HTR-8/SVneo (cell line): ENCODE data around the gene TRIP12.
"Not testable (repeated sequence)": the region's sequence is repeated elsewhere in the genome, so short reads cannot be mapped to it uniquely, and the experiment has no call there.

Source experiments
- DNase-seq: peaks from one replicate; pipeline ENCODE4 v3.0.0; 2011; ENCODE audit warnings: low spot score, mixed read lengths; ENCODE audit not compliant: insufficient read length
- FAIRE-seq: peaks from 2 replicates; lab custom pipeline; 2011; peaks lifted over from hg19 to GRCh38; lab: Jason Lieb, UNC

Gene TRIP12

DNA sequence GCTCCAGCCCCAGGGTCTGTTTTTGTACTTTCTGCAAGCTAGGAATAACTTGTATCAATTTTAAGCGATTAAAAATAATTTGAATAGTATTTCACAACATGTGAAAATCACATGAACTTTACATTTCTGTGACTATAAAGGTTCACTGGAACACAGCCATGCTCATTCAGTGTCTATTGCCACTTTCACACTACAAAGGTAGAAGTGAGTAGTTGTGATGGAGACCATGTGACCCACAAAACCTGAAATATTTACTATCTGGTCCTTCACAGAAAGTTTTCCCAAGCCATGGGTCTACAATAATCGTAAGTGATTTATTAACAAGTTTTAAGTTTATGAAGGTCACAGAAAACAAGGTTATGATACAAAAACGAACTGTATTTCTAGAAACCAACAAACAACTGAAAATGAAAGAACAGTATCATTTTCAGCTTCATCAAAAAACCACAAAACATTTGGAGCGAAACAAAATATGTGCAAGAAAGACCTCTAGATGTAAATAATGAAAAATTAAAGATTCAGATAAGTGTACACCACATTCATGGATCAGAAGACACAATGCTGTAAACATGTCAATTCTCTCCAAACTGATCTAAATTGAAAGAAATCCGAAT lies 138.6 kb downstream of the TRIP12 start:
- FAIRE-seq (no peak), DNase-seq (no peak)

DNA sequence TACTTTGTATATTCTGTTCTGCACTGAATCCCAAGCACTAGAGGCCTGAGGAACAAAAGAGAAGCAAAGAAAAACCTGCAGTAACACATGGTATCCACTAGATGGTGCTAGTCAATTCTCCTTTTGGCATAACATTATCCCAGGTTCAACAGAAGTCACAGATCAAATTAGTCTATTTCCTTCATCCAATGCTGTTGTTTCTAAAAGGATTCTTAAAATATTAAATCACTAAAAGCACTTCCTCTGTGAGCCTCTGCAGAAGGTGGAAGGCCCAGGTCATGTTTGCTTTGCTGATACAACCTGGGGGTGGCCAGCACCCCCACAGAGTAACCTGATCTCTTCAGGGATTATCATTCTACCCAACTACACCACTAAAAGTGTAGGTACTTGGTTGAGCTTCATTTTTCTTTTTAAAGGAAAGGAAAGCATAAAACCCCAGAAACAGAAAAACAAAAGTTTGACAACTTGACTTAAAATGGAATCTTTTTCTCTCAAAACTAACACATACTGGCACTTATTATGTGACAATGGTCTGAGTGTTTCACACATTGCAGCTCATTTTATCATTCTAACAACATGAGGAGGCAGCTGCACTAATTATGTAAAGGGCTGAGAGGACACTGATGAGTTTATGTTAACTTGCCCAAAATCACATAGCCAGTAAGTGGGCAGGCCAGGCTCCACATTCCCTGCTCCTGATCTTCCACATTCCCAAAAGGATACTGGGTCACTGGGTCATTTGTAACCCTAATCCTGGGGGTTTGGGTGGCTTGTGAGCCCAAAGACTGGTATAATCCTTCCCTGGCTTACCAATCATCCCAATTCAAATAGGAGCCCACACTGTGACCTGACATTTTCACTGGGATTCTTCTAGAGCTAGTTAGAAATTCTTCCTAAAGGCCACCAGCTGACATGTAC lies 140.7 kb downstream of the TRIP12 start:
- peak; percentile 58 for DNase-seq
- peak; percentile 70 for FAIRE-seq

DNA sequence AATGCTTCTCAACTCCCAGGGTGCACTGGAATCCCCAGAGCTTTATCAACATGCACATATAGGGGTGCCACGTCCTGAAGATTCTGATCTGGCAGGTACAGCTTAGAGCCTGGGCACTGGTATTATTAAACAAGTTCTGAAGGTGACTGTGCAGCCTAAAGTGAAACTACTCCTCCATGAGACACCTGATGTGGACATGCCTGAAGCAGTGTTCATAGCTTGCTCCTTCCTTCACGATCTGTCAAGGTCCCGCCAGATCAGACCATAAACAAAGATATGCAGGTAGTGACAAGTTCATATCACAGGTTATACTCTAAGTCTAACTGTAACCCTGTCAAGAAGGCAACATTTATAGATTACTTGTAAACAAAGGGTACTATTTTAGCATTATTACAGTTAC lies 142.2 kb downstream of the TRIP12 start:
- FAIRE-seq (no peak), DNase-seq (no peak)

DNA sequence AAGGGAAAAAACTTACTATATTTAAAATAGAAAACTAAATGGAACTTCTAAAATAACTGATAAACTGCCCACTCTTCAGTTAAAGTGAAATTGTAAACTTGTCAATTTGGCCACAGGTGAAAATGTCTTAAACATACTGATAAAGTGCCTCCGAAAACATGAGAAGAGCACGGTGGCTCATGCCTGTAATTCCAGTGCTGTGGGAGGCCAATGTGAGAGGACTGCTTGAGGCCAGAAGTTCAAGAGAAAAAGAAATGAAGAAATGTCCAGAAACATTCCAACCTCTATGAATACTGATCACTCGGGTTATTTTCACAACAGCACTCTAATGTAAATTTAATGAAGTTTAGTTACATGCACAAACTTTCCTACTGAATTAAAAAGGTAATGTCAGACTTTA lies 144.1 kb downstream of the TRIP12 start:
- no peak for FAIRE-seq
- no peak for DNase-seq

DNA sequence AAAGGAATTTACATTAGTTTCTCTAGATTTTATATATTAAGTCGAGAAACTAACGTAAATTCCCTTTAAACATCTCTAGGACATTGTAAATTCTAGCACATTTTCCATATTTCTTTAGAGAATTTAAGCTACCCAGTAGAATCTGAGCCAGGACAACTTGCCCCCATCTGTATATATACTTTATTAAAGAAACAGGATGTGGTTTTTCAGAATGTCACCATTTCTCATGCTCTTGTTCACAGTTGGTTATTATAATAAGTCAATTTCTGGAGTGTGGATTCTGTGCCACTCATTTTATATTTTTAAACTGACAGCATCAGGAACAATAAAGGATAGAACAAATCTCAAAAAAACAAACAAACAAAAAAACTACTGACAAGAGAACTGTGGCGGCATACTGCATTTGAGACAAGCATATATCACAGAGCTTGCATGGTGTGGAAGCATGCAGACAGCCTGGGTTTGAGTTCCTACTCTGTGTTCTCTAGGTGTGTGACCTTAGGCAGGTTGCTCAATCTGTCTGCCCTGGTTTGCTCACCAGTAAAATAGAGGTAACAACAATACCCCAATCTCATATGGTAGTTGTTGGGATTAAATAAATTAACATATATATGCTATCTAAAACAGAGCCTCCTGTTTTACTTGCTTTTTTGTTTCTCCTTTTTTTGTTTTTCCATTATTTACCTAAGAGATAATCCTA lies 146.0 kb downstream of the TRIP12 start:
- FAIRE-seq (no peak), DNase-seq (no peak)

DNA sequence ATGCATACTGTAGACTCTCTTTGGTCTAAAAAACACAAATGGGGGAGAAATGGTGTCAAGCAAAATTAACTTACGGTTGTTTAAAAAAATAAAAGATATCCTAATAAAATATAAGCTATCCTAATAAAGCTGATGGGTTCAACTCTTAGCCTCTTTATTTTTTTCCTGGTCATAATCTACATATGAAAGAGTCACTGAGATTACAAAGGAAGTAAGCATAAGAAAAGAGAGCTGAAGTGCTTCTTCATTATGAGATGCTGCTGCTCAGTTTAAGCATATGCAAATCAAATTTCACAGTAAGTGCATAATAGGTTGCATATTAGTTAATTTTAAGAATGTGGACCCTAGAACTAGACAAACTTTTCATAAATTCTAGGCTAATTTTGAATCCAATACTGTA lies 147.6 kb downstream of the TRIP12 start:
- no peak for DNase-seq
- FAIRE-seq = no peak

DNA sequence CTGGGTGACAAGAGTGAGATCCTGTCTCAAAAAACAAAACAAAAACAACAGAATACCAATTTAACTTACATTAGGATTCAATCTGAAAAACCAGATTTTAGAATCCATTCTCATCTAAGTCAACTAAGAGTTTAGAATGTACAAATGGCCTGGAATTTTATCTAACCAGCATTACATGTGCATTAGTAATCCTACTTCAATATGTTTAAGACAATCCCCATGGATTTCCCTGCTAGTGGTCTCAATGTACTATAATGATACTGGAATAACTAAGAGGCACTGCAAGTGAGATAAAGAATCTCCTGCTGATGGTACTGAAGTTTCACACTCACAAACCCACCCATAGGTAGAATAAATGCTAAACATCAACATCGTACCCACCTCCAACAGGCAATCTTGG lies 153.6 kb downstream of the TRIP12 start:
- DNase-seq = no peak
- no peak for FAIRE-seq

DNA sequence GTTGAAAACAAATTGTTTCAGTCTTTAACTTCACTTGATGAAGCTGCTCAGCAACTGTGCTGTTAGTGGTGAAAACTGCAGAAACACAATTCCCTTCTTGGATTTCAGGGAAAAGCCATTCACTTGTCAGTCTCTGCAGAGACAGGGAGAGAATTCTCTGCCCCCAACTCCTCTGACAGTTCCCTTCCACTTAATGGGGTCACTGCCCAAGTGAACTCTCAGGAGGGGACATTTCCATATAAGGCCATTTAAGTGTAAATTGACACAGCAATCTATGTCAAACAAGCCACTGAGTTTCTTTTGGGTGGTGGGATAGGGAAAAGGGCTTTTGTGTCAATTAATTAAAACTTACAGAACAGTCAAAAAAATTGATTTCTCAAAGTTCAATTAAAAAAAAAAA lies 156.1 kb downstream of the TRIP12 start:
- no peak for FAIRE-seq
- DNase-seq = no peak

DNA sequence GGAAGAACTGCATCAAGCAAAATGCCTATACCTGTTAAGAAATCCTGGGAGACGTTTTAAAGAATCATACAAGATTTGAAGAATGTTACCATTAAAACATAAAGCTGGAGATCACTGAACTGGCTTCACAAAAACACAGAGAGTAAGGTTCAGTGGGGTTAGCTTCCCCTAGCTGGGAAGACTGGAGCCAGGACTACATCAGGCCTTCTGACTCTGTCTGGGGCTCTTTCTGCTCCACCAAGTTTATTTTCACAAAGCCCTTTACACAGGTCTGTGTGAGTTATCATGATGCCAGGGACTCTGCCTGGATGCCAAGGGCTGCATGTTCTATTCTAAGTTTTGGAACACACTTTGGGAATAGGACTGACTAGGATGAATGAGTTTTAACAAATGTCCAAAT lies 160.1 kb downstream of the TRIP12 start:
- DNase-seq = no peak
- no peak for FAIRE-seq

DNA sequence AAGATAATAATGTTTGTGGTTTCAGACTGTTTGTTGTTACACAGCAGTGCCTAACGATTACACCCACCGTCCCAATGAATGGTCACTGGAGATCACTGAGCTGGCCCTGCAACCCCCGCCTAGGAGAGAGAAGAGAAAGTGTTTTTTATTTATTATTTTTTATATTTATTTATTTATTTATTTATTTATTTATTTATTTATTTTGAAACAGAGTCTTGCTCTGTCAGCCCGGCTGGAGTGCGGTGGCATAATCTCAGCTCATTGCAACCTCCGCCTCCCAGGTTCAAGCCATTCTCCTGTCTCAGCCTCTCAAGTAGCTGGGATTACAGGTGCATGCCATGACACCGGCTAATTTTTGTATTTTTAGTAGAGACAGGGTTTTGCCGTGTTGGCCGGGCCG lies 164.3 kb downstream of the TRIP12 start:
- not testable (repeated sequence) for FAIRE-seq, DNase-seq

DNA sequence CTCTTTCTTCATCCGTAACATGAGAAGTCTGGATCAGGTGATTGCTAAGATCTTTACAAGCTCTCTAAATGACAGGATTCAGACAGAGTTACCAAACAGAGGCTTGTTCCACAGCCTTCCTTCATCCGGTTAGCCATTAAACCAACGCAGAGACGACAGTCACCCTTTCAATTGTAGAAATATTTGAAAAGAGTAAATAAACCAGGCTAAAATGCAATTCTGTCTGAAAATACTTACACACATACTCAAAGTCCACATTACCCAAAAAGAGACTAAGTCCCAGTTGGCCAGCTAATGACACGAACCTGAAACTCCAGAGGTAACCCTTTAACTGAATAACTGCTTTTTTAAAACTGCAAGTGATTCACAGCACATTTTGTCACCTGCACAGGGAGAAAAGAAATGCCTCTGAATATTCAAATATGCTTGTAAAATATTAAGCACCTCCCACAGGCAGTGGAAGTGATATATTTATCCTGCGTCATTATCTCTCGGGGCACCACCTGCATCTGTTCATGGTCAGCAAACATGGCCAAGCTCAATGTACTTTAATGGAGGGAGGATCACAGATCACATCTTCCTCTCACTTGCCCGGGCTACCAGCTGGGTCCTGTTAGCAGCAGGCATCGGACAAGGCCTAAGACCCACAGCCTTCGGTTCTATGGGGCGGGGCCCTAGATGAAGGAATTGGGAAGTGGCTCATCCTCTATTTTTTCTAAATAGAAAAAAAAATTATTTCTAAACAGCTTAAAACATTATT lies 168.7 kb downstream of the TRIP12 start:
- FAIRE-seq = no peak
- DNase-seq = no peak

DNA sequence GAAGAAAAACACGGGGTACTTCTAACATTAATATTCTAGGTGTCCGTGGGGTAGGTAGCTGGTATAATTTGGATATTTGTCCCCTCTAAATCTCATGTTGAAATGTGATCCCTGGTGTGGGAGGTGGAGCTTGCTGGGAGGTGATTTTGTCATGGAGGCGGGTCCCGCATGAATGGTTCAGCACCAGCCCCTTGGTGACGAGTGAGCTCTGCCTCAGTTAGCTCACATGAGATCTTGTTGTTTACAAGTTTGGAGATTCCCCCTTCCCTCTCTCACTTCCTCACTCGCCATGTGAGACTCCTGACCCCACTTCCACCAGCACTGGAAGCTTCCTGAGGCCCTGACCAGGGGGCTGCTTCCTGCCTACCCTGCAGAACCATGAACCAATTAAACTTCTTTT lies 172.0 kb downstream of the TRIP12 start:
- no peak for FAIRE-seq
- no peak for DNase-seq

DNA sequence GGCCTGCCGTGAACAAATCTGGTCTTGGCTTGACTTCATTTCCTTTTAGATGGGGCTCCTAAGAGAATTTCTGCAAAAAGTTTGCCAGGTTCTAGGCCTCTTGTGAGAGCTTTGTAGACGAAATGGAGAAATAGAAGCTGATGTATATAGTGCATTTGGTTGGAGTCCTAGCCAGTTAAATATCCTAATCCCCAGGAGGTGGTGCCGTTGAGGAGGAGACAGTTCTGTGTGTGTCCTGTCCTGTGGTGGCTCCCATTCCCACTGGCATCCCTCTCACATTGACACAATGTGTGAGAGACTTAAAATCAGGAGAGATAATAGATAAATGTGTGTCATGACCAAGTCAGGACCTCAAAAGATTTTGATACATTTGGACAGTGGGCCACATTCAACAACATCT lies 172.9 kb downstream of the TRIP12 start:
- DNase-seq (no peak), FAIRE-seq (no peak)

DNA sequence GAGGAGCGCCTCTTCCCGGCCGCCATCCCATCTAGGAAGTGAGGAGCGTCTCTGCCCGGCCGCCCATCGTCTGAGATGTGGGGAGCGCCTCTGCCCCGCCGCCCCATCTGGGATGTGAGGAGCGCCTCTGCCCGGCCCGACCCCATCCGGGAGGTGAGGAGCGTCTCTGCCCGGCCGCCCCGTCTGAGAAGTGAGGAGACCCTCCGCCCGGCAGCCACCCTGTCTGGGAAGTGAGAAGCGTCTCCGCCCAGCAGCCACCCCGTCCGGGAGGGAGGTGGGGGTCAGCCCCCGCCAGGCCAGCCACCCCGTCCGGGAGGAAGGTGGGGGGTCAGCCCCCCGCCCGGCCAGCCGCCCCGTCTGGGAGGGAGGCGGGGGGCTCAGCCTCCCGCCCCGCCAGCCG lies 179.1 kb downstream of the TRIP12 start:
- FAIRE-seq, DNase-seq: not testable (repeated sequence)

DNA sequence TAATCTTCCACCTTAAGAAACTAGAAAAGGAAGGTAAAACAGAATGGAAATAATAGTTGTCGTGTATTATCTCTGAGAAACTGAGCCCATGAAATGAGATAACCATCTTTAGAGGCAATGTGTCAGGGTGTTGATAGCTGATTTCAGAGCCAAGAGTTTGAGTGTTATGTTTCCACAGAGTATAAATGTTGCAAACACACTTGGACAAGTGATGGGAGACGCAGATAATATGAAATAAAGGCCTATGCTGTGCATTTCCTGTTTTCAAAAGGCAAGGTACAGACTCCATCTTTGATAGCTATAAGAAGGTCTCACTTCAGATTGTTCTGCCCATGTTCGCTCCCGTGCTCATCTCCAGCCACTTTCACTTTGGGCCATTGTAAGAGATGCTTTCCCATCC lies 181.5 kb downstream of the TRIP12 start:
- no peak for FAIRE-seq

DNA sequence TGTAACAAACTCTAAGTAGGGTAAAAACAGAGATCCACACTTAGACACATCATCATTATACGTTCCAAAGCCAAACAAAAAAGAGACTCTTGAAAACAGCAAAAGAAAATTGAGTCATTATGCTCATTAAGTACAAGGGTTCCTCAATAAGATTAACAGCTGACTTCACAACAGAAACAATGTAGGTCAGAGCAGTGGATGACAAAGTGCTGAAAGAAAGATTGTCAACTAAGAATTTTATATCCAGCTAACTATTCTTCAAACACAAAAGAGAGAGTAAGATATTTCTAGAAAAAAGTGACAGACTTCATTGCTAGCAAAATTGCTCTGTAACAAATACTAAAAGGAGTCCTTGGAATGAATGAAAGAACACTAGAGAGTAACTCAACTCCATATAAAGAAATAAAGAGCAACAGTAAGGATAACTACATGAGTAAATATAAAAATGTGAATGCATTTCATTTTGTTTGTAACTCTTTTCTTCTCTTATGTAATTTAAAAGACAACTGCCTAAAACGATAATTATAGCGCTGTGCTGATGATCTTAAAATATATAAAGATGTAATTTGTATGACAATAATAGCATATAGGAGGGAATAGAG lies 183.7 kb downstream of the TRIP12 start:
- DNase-seq (no peak), FAIRE-seq (no peak)

More for the DNA sequence above, 181.5 kb downstream of the TRIP12 start:
- DNase-seq = no peak

DNA sequence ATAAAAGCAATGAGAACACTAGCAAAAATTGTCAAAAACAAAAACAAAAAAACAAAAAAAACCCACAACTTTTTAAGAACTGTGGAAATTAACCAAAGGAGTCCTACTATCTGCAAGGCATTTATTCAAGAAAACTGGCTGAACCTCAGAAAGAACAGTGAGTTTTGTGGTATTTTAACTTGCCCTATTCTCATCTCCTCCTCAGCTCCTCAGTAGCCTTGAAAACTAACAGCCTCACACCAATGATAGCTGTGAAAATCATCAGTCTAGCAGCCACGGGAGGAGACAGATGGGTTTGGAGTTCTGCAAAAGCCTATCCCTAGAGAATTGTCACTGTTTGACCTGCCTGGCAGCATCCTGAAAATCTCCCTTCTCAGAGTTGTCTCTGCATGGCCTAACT lies 187.4 kb downstream of the TRIP12 start:
- FAIRE-seq (no peak), DNase-seq (no peak)

DNA sequence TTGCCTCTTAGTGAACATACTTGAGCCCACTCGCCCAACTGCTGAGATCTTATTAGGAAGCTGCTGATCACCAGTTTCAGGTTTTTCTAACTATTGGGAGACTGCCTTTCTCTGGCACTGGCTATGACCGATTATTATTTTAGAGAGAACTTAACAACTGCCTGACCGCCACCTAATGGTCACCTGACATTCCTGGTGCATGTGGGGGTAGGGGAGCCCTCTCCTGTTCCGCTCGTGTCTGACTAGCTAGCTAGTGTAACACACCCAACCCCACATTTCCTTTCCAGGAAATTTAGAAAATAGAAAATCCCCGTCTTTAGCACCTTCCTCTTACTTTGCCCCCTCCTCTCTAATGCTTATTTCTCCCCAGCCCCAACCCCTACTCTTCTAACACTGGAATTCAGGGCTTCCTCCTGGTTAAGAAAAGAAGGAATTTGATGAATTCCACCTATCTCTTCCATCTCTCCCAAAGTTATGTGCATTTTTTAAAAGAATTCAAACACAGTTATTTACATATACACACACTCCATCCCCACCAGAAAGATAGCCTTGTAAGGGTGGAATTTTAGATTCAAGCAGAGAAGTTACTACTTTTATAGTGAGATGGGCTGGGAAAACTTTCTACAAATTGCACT lies 188.1 kb downstream of the TRIP12 start:
- FAIRE-seq = no peak
- no peak for DNase-seq

DNA sequence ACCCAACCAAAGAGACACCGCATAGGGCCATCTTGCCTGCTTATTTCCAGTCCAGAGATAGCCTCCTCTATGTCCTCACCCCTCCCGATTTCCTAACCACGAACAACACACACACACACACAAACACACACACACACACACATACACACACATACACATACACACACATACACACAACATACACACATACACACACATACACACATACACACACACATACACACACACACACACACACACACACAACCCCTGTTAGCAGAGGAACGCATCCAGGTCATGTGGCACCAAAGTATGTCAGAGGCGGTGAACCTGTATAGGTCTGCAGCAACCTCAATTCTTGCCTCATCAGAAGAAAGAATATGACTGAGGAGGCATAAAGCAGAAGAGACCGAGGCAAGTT lies 188.9 kb downstream of the TRIP12 start:
- DNase-seq (no peak), FAIRE-seq (peak; percentile 90)

DNA sequence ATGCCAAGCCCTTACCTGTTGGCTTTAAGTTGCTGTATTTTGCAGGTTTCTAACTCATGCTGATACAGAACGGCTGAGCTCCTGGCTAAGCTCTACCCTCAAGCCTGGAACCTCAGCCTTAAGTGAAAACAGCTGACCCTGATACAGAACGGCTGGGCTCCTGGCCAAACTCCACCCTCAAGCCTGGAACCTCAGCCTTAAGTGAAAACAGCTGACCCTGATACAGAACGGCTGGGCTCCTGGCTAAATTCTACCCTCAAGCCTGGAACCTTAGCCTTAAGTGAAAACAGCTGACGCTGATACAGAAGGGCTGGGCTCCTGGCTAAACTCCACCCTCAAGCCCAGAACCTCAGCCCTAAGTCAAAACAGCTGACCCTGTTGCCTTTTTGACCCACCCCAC lies 189.9 kb downstream of the TRIP12 start:
- DNase-seq (no peak), FAIRE-seq (no peak)
